Osteoblast (primary cell): Measurements from ENCODE around the gene USH2A. TPM values are rescaled to one million over a fixed set of nuclear protein-coding genes. Genes with fewer than 3 reads are reported as not detected.

Experiments
- DNase-seq: peaks from one replicate; pipeline ENCODE4 v3.0.0; 2011; ENCODE audit warnings: low spot score, mixed read lengths; ENCODE audit not compliant: insufficient read length; ENCODE audit errors: missing footprints
- H2AFZ ChIP-seq: 2 replicates; pipeline ENCODE4 v1.6.0; 2011; ENCODE audit warnings: mild to moderate bottlenecking, low read length
- H3K27ac ChIP-seq: 2 replicates; pipeline ENCODE4 v1.5.1; 2011; ENCODE audit warnings: mild to moderate bottlenecking, low read depth, low read length, moderate library complexity
- H3K27me3 ChIP-seq: 2 replicates; pipeline ENCODE4 v1.6.0; 2012; ENCODE audit warnings: mild to moderate bottlenecking, control low read depth, inconsistent platforms, low read length, moderate library complexity; ENCODE audit not compliant: insufficient read depth
- H3K36me3 ChIP-seq: 2 replicates; pipeline ENCODE4 v1.5.1; 2011; ENCODE audit warnings: mild to moderate bottlenecking, low read length, control low read depth, moderate library complexity; ENCODE audit not compliant: insufficient read depth
- H3K4me1 ChIP-seq: 2 replicates; pipeline ENCODE4 v1.5.1; 2011; ENCODE audit warnings: mild to moderate bottlenecking, low read length, control low read depth, moderate library complexity; ENCODE audit not compliant: insufficient read depth
- H3K4me2 ChIP-seq: 2 replicates; pipeline ENCODE4 v1.6.0; 2011; ENCODE audit warnings: mild to moderate bottlenecking, low read length; ENCODE audit not compliant: insufficient read depth
- H3K4me3 ChIP-seq: fragments of 200-600 bp; sonication (generic); 3 replicates; pipeline ENCODE4 v1.5.1; 2012; ENCODE audit warnings: mild to moderate bottlenecking, low read length, inconsistent platforms; ENCODE audit not compliant: insufficient read depth
- H3K79me2 ChIP-seq: 2 replicates; pipeline ENCODE4 v1.6.0; 2012; ENCODE audit warnings: mild to moderate bottlenecking, low read length, control low read depth, inconsistent platforms; ENCODE audit not compliant: insufficient read depth
- H3K9me3 ChIP-seq: 2 replicates; pipeline ENCODE4 v1.5.1; 2011; ENCODE audit warnings: low read depth, low read length, control low read depth
- H4K20me1 ChIP-seq: 2 replicates; pipeline ENCODE4 v1.6.0; 2012; ENCODE audit warnings: mild to moderate bottlenecking, low read length, control low read depth; ENCODE audit not compliant: insufficient read depth
- total RNA-seq: library from RNA; depleted of rRNA; stranded (reverse); fragments of >200 nt; gene quantifications from 2 replicates; pipeline ENCODE4 v1.2.3, GENCODE V29; 2012
- TF ChIP-seq, protein P1 (sequence below): IDR thresholded peaks from 2 replicates; pipeline ENCODE4 v1.5.1; 2011; ENCODE audit warnings: mild to moderate bottlenecking, low read depth, low read length, moderate library complexity; ENCODE audit errors: extremely low read depth

USH2A gene
- total RNA-seq, 1 donor = under 0.01 TPM

DNA sequence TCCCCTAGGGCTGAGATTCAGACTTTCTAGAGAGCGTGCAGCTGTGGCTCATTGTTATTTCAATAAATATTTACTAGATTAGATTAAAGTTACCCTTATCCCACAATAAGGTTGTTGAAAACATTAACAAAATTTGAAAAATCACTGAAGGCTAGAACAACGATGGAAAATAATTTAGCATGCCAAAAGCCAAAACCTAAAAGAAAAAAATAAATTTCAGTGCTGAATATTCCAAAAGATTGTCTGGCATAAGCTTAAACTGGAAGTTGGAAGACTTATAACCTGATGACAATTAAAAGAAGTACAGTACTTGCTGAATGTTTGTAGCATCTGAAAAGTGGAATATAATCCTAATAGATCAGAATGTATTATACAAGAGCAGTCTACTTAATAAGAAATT, 221.3 kb downstream of the USH2A start:
- H3K36me3 ChIP-seq = no peaks in the 10 kb centered on the region
- no peaks in the 10 kb centered on the region for H3K4me1 ChIP-seq
- no peak for DNase-seq
- no peak overlapping the region for H3K4me2 ChIP-seq
- H3K79me2 ChIP-seq = no peaks in the 10 kb centered on the region
- no peaks in the 10 kb centered on the region for H3K9me3 ChIP-seq
- H3K27ac ChIP-seq = no peak overlapping the region
- no peaks in the 10 kb centered on the region for H4K20me1 ChIP-seq
- H3K4me3 ChIP-seq = no peak overlapping the region
- no peaks in the 10 kb centered on the region for H3K27me3 ChIP-seq
- TF ChIP-seq, protein P1, sequence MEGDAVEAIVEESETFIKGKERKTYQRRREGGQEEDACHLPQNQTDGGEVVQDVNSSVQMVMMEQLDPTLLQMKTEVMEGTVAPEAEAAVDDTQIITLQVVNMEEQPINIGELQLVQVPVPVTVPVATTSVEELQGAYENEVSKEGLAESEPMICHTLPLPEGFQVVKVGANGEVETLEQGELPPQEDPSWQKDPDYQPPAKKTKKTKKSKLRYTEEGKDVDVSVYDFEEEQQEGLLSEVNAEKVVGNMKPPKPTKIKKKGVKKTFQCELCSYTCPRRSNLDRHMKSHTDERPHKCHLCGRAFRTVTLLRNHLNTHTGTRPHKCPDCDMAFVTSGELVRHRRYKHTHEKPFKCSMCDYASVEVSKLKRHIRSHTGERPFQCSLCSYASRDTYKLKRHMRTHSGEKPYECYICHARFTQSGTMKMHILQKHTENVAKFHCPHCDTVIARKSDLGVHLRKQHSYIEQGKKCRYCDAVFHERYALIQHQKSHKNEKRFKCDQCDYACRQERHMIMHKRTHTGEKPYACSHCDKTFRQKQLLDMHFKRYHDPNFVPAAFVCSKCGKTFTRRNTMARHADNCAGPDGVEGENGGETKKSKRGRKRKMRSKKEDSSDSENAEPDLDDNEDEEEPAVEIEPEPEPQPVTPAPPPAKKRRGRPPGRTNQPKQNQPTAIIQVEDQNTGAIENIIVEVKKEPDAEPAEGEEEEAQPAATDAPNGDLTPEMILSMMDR = no peak
- no peak overlapping the region for H2AFZ ChIP-seq

GRCh38 chr1:216200941-216201340, 222.3 kb downstream of the USH2A start:
- DNase-seq = no peak
- Histone ChIP-seq H3K27me3 (no peaks in the 10 kb centered on the region), H3K9me3 (no peaks in the 10 kb centered on the region), H3K4me3 (no peak overlapping the region), H4K20me1 (no peaks in the 10 kb centered on the region), H2AFZ (no peak overlapping the region), H3K27ac (no peak overlapping the region), H3K4me1 (no peaks in the 10 kb centered on the region), H3K36me3 (no peaks in the 10 kb centered on the region), H3K4me2 (no peak overlapping the region), H3K79me2 (no peaks in the 10 kb centered on the region)
- TF ChIP-seq, protein P1 = no peak

GRCh38 chr1:216194721-216195120, 228.5 kb downstream of the USH2A start:
- DNase-seq = no peak
- Histone ChIP-seq H3K79me2 (no peaks in the 10 kb centered on the region), H4K20me1 (no peaks in the 10 kb centered on the region), H3K4me2 (no peak overlapping the region), H3K27ac (no peak overlapping the region), H3K36me3 (no peaks in the 10 kb centered on the region), H3K27me3 (no peaks in the 10 kb centered on the region), H2AFZ (no peak overlapping the region), H3K9me3 (no peaks in the 10 kb centered on the region), H3K4me1 (no peaks in the 10 kb centered on the region), H3K4me3 (no peak overlapping the region)
- TF ChIP-seq, protein P1 = no peak

DNA sequence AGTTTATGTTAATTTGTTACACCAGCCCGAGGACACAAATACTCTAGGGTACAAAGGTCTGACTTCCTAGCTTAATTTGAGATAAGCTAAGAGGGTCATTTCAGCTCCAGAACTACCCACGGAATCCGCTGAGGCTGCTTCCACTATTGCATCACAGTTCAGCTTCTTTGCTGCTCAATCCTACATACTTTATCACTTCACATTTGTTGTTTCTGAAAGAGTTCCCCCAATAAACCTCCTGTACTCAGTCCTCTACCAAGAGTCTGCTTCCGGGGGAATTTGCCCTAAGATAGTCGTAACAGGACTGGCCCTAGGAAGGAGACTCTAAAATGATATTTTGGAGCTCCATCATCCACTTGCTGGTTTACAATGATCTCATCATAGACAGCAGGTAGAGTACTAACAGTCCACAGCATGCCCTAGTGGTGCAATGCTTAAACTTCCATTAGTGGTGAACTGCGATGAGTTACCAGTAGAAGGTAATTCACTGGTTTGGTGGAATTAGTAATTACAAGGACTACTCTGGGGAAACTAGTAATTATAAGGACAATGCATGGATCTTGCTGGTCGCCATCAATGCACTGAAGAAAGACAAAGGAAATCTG, 229.3 kb downstream of the USH2A start:
- no peak for DNase-seq
- Histone ChIP-seq H3K4me1 (no peaks in the 10 kb centered on the region), H3K4me2 (no peak overlapping the region), H3K36me3 (no peaks in the 10 kb centered on the region), H3K79me2 (no peaks in the 10 kb centered on the region), H3K4me3 (no peak overlapping the region), H4K20me1 (no peaks in the 10 kb centered on the region), H2AFZ (no peak overlapping the region), H3K27me3 (no peaks in the 10 kb centered on the region), H3K9me3 (no peaks in the 10 kb centered on the region), H3K27ac (no peak overlapping the region)
- TF ChIP-seq, protein P1 = no peak
